Stimulated activated naive CD8-positive, alpha-beta T cell treated with anti-CD3 and anti-CD28 coated beads, Interleukin-15, Interleukin-2, amounts not matched to agents 100 ng/mL and 50 ng/mL, for 24 hours (primary cell): ENCODE measurements around the gene MILR1.
"Not testable (repeated sequence)": the region's sequence is repeated elsewhere in the genome, so short reads cannot be mapped to it uniquely, and the experiment has no call there.

Source experiments
- H3K27ac Mint-ChIP-seq: one replicate; pipeline ENCODE4 v1.8.0; 2021; ENCODE audit warnings: mild to moderate bottlenecking, mixed read lengths
- H3K27me3 Mint-ChIP-seq: one replicate; pipeline ENCODE4 v1.8.0; 2021; ENCODE audit warnings: mixed read lengths
- H3K36me3 Mint-ChIP-seq: one replicate; pipeline ENCODE4 v1.8.0; 2021; ENCODE audit warnings: low read depth, mixed read lengths
- H3K4me1 Mint-ChIP-seq: one replicate; pipeline ENCODE4 v1.8.0; 2021; ENCODE audit warnings: low read depth, mixed read lengths
- H3K4me3 Mint-ChIP-seq: one replicate; pipeline ENCODE4 v1.8.0; 2021; ENCODE audit warnings: mild to moderate bottlenecking, mixed read lengths
- H3K9me3 Mint-ChIP-seq: one replicate; pipeline ENCODE4 v1.8.0; 2021; ENCODE audit warnings: mixed read lengths

MILR1 gene

GRCh38 chr17:64443086-64443760 lies 5.7 kb upstream of the MILR1 start:
- Mint-ChIP-seq H3K27me3 (no peaks in the 10 kb centered on the region), H3K4me1 (peaks cover 28% of the 10 kb centered on the region), H3K9me3 (peaks cover 10% of the 10 kb centered on the region), H3K27ac (no peak overlapping the region), H3K4me3 (no peak overlapping the region), H3K36me3 (peaks cover 9% of the 10 kb centered on the region)

- Mint-ChIP-seq H3K4me3 (no peak overlapping the region), H3K9me3 (no peaks in the 10 kb centered on the region), H3K4me1 (peaks cover 16% of the 10 kb centered on the region), H3K36me3 (no peaks in the 10 kb centered on the region), H3K27ac (no peak overlapping the region), H3K27me3 (no peaks in the 10 kb centered on the region)
These were observed 1.4 kb upstream of the MILR1 start for GRCh38 chr17:64447526-64447925.

- H3K27ac Mint-ChIP-seq: no peak overlapping the region
- H3K4me1 Mint-ChIP-seq: peaks cover 4% of the 10 kb centered on the region
- no peak overlapping the region for H3K4me3 Mint-ChIP-seq
- H3K27me3 Mint-ChIP-seq: no peaks in the 10 kb centered on the region
- peaks cover 6% of the 10 kb centered on the region for H3K36me3 Mint-ChIP-seq
- no peaks in the 10 kb centered on the region for H3K9me3 Mint-ChIP-seq
These were observed 630 bp downstream of the MILR1 start for GRCh38 chr17:64449545-64449944.

GRCh38 chr17:64455993-64456885 lies 7.3 kb downstream of the MILR1 start:
- H3K9me3 Mint-ChIP-seq: no peaks in the 10 kb centered on the region
- H3K36me3 Mint-ChIP-seq: peaks cover 6% of the 10 kb centered on the region
- H3K4me1 Mint-ChIP-seq: peaks cover 22% of the 10 kb centered on the region
- no peaks in the 10 kb centered on the region for H3K27me3 Mint-ChIP-seq
- no peak overlapping the region for H3K27ac Mint-ChIP-seq
- no peak overlapping the region for H3K4me3 Mint-ChIP-seq

- H3K27ac Mint-ChIP-seq: no peak overlapping the region
- H3K9me3 Mint-ChIP-seq: no peaks in the 10 kb centered on the region
- no peak overlapping the region for H3K4me3 Mint-ChIP-seq
- H3K36me3 Mint-ChIP-seq: peaks cover 6% of the 10 kb centered on the region
- peaks cover 22% of the 10 kb centered on the region for H3K4me1 Mint-ChIP-seq
- no peaks in the 10 kb centered on the region for H3K27me3 Mint-ChIP-seq
These were observed 8.2 kb downstream of the MILR1 start for GRCh38 chr17:64457156-64457555.

GRCh38 chr17:64458756-64459155 lies 9.8 kb downstream of the MILR1 start:
- no peak overlapping the region for H3K4me3 Mint-ChIP-seq
- H3K27ac Mint-ChIP-seq: no peak overlapping the region

GRCh38 chr17:64459284-64459747 lies 10.4 kb downstream of the MILR1 start:
- Mint-ChIP-seq H3K27me3 (no peaks in the 10 kb centered on the region), H3K4me1 (peaks cover 22% of the 10 kb centered on the region), H3K27ac (no peak overlapping the region), H3K36me3 (no peaks in the 10 kb centered on the region), H3K9me3 (no peaks in the 10 kb centered on the region), H3K4me3 (no peak overlapping the region)

More at GRCh38 chr17:64458756-64459155, 9.8 kb downstream of the MILR1 start:
- Mint-ChIP-seq H3K4me1 (peaks cover 22% of the 10 kb centered on the region), H3K27me3 (no peaks in the 10 kb centered on the region), H3K36me3 (no peaks in the 10 kb centered on the region), H3K9me3 (no peaks in the 10 kb centered on the region)

GRCh38 chr17:64459818-64460217 lies 10.9 kb downstream of the MILR1 start:
- peaks cover 21% of the 10 kb centered on the region for H3K4me1 Mint-ChIP-seq
- not testable (repeated sequence) for H3K36me3 Mint-ChIP-seq, H3K27ac Mint-ChIP-seq, H3K27me3 Mint-ChIP-seq, H3K4me3 Mint-ChIP-seq, H3K9me3 Mint-ChIP-seq

- Mint-ChIP-seq H3K9me3 (no peaks in the 10 kb centered on the region), H3K4me3 (no peak overlapping the region), H3K27ac (no peak overlapping the region), H3K4me1 (peaks cover 15% of the 10 kb centered on the region), H3K27me3 (no peaks in the 10 kb centered on the region), H3K36me3 (no peaks in the 10 kb centered on the region)
These were observed 12.0 kb downstream of the MILR1 start for GRCh38 chr17:64460955-64461354.

- H3K4me3 Mint-ChIP-seq: no peak overlapping the region
- no peaks in the 10 kb centered on the region for H3K27me3 Mint-ChIP-seq
- no peaks in the 10 kb centered on the region for H3K36me3 Mint-ChIP-seq
- peaks cover 9% of the 10 kb centered on the region for H3K4me1 Mint-ChIP-seq
- H3K9me3 Mint-ChIP-seq: no peaks in the 10 kb centered on the region
- no peak overlapping the region for H3K27ac Mint-ChIP-seq
These were observed 12.9 kb downstream of the MILR1 start for GRCh38 chr17:64461788-64462187.

- H3K4me1 Mint-ChIP-seq: no peaks in the 10 kb centered on the region
- H3K27me3 Mint-ChIP-seq: no peaks in the 10 kb centered on the region
- no peak overlapping the region for H3K27ac Mint-ChIP-seq
- no peaks in the 10 kb centered on the region for H3K36me3 Mint-ChIP-seq
- no peak overlapping the region for H3K4me3 Mint-ChIP-seq
- no peaks in the 10 kb centered on the region for H3K9me3 Mint-ChIP-seq
These were observed 17.3 kb downstream of the MILR1 start for GRCh38 chr17:64466019-64466735.

- H3K4me3 Mint-ChIP-seq, H3K9me3 Mint-ChIP-seq, H3K27ac Mint-ChIP-seq, H3K4me1 Mint-ChIP-seq, H3K36me3 Mint-ChIP-seq, H3K27me3 Mint-ChIP-seq: not testable (repeated sequence)
These were observed 17.9 kb downstream of the MILR1 start for GRCh38 chr17:64466834-64467233.

GRCh38 chr17:64470625-64471024 lies 21.7 kb downstream of the MILR1 start:
- no peaks in the 10 kb centered on the region for H3K4me1 Mint-ChIP-seq
- no peak overlapping the region for H3K27ac Mint-ChIP-seq
- no peak overlapping the region for H3K4me3 Mint-ChIP-seq
- H3K9me3 Mint-ChIP-seq: no peaks in the 10 kb centered on the region
- no peaks in the 10 kb centered on the region for H3K27me3 Mint-ChIP-seq
- no peaks in the 10 kb centered on the region for H3K36me3 Mint-ChIP-seq

GRCh38 chr17:64471440-64471839 lies 22.5 kb downstream of the MILR1 start:
- H3K4me3 Mint-ChIP-seq: no peak overlapping the region
- H3K27ac Mint-ChIP-seq: no peak overlapping the region
- no peaks in the 10 kb centered on the region for H3K4me1 Mint-ChIP-seq
- no peaks in the 10 kb centered on the region for H3K27me3 Mint-ChIP-seq
- H3K36me3 Mint-ChIP-seq: no peaks in the 10 kb centered on the region
- H3K9me3 Mint-ChIP-seq: no peaks in the 10 kb centered on the region

- no peaks in the 10 kb centered on the region for H3K27me3 Mint-ChIP-seq
- H3K4me1 Mint-ChIP-seq: no peaks in the 10 kb centered on the region
- no peak overlapping the region for H3K4me3 Mint-ChIP-seq
- no peaks in the 10 kb centered on the region for H3K9me3 Mint-ChIP-seq
- H3K36me3 Mint-ChIP-seq: peaks cover 8% of the 10 kb centered on the region
- H3K27ac Mint-ChIP-seq: no peak overlapping the region
These were observed 23.6 kb downstream of the MILR1 start for GRCh38 chr17:64472564-64472963.
